Measurements from ENCODE around the gene CXCR3.
"Not testable (repeated sequence)": the region's sequence is repeated elsewhere in the genome, so short reads cannot be mapped to it uniquely, and the experiment has no call there.

CXCR3 gene

GRCh38 chrX:71604141-71604540, 14.2 kb downstream of the CXCR3 start:
- no peaks in the 10 kb centered on the region for H3K9me3 ChIP-seq (ENCODE audit: control insufficient read depth, insufficient read depth, low read length)
- H3K27me3 ChIP-seq (ENCODE audit: control insufficient read depth, insufficient read depth, low read length), result no peaks in the 10 kb centered on the region
- H3K36me3 ChIP-seq (ENCODE audit: control insufficient read depth, insufficient read depth, low read length), result peaks cover 5% of the 10 kb centered on the region
- H3K4me3 ChIP-seq (ENCODE audit: low read depth, low read length), result no peak overlapping the region
- no peak overlapping the region for H3K9ac ChIP-seq (ENCODE audit: low read depth, low read length)
- no peaks in the 10 kb centered on the region for H3K4me1 ChIP-seq (ENCODE audit: control insufficient read depth, insufficient read depth, low read length)

GRCh38 chrX:71603618-71604017, 14.7 kb downstream of the CXCR3 start:
- Histone ChIP-seq H3K36me3 (ENCODE audit: control insufficient read depth, insufficient read depth, low read length) (peaks cover 5% of the 10 kb centered on the region), H3K4me3 (ENCODE audit: low read depth, low read length) (no peak overlapping the region), H3K4me1 (ENCODE audit: control insufficient read depth, insufficient read depth, low read length) (no peaks in the 10 kb centered on the region), H3K9ac (ENCODE audit: low read depth, low read length) (no peak overlapping the region), H3K27me3 (ENCODE audit: control insufficient read depth, insufficient read depth, low read length) (no peaks in the 10 kb centered on the region), H3K9me3 (ENCODE audit: control insufficient read depth, insufficient read depth, low read length) (no peaks in the 10 kb centered on the region)

- no peaks in the 10 kb centered on the region for H3K27me3 ChIP-seq (ENCODE audit: control insufficient read depth, insufficient read depth, low read length)
- H3K9me3 ChIP-seq (ENCODE audit: control insufficient read depth, insufficient read depth, low read length), result no peaks in the 10 kb centered on the region
- H3K36me3 ChIP-seq (ENCODE audit: control insufficient read depth, insufficient read depth, low read length), result no peaks in the 10 kb centered on the region
- no peak overlapping the region for H3K4me3 ChIP-seq (ENCODE audit: low read depth, low read length)
- no peak overlapping the region for H3K9ac ChIP-seq (ENCODE audit: low read depth, low read length)
- H3K4me1 ChIP-seq (ENCODE audit: control insufficient read depth, insufficient read depth, low read length), result no peaks in the 10 kb centered on the region
These were observed 18.3 kb downstream of the CXCR3 start for GRCh38 chrX:71599965-71600364.

- H3K4me1 ChIP-seq (ENCODE audit: control insufficient read depth, insufficient read depth, low read length); H3K27me3 ChIP-seq (ENCODE audit: control insufficient read depth, insufficient read depth, low read length); H3K36me3 ChIP-seq (ENCODE audit: control insufficient read depth, insufficient read depth, low read length); H3K4me3 ChIP-seq (ENCODE audit: low read depth, low read length); H3K9me3 ChIP-seq (ENCODE audit: control insufficient read depth, insufficient read depth, low read length); H3K9ac ChIP-seq (ENCODE audit: low read depth, low read length): not testable (repeated sequence)
These were observed 25.1 kb downstream of the CXCR3 start for GRCh38 chrX:71593210-71593609.

GRCh38 chrX:71586929-71587328, 31.4 kb downstream of the CXCR3 start:
- no peaks in the 10 kb centered on the region for H3K4me1 ChIP-seq (ENCODE audit: control insufficient read depth, insufficient read depth, low read length)
- H3K4me3 ChIP-seq (ENCODE audit: low read depth, low read length), result no peak overlapping the region
- H3K27me3 ChIP-seq (ENCODE audit: control insufficient read depth, insufficient read depth, low read length), result no peaks in the 10 kb centered on the region
- no peaks in the 10 kb centered on the region for H3K9me3 ChIP-seq (ENCODE audit: control insufficient read depth, insufficient read depth, low read length)
- H3K36me3 ChIP-seq (ENCODE audit: control insufficient read depth, insufficient read depth, low read length), result no peaks in the 10 kb centered on the region
- H3K9ac ChIP-seq (ENCODE audit: low read depth, low read length), result no peak overlapping the region

- H3K4me3 ChIP-seq (ENCODE audit: low read depth, low read length), result no peak overlapping the region
- H3K4me1 ChIP-seq (ENCODE audit: control insufficient read depth, insufficient read depth, low read length), result no peaks in the 10 kb centered on the region
- H3K36me3 ChIP-seq (ENCODE audit: control insufficient read depth, insufficient read depth, low read length), result peaks cover 7% of the 10 kb centered on the region
- no peaks in the 10 kb centered on the region for H3K9me3 ChIP-seq (ENCODE audit: control insufficient read depth, insufficient read depth, low read length)
- no peaks in the 10 kb centered on the region for H3K27me3 ChIP-seq (ENCODE audit: control insufficient read depth, insufficient read depth, low read length)
- no peak overlapping the region for H3K9ac ChIP-seq (ENCODE audit: low read depth, low read length)
These were observed 37.1 kb downstream of the CXCR3 start for GRCh38 chrX:71581210-71581609.

- Histone ChIP-seq H3K4me3 (ENCODE audit: low read depth, low read length) (no peak overlapping the region), H3K36me3 (ENCODE audit: control insufficient read depth, insufficient read depth, low read length) (peaks cover 7% of the 10 kb centered on the region), H3K4me1 (ENCODE audit: control insufficient read depth, insufficient read depth, low read length) (no peaks in the 10 kb centered on the region), H3K9me3 (ENCODE audit: control insufficient read depth, insufficient read depth, low read length) (no peaks in the 10 kb centered on the region), H3K9ac (ENCODE audit: low read depth, low read length) (no peak overlapping the region), H3K27me3 (ENCODE audit: control insufficient read depth, insufficient read depth, low read length) (no peaks in the 10 kb centered on the region)
These were observed 38.3 kb downstream of the CXCR3 start for GRCh38 chrX:71579990-71580380.

GRCh38 chrX:71579136-71579989, 38.9 kb downstream of the CXCR3 start:
- H3K9me3 ChIP-seq (ENCODE audit: control insufficient read depth, insufficient read depth, low read length), result no peaks in the 10 kb centered on the region
- peaks cover 13% of the 10 kb centered on the region for H3K36me3 ChIP-seq (ENCODE audit: control insufficient read depth, insufficient read depth, low read length)
- H3K4me3 ChIP-seq (ENCODE audit: low read depth, low read length), result no peak overlapping the region
- no peaks in the 10 kb centered on the region for H3K4me1 ChIP-seq (ENCODE audit: control insufficient read depth, insufficient read depth, low read length)
- H3K27me3 ChIP-seq (ENCODE audit: control insufficient read depth, insufficient read depth, low read length), result no peaks in the 10 kb centered on the region
- H3K9ac ChIP-seq (ENCODE audit: low read depth, low read length), result no peak overlapping the region

- H3K9ac ChIP-seq (ENCODE audit: low read depth, low read length), result no peak within 1 kb of the TSS
- peaks cover 14% of the 10 kb centered on the region for H3K36me3 ChIP-seq (ENCODE audit: control insufficient read depth, insufficient read depth, low read length)
- no peaks in the 10 kb centered on the region for H3K9me3 ChIP-seq (ENCODE audit: control insufficient read depth, insufficient read depth, low read length)
- no peaks in the 10 kb centered on the region for H3K27me3 ChIP-seq (ENCODE audit: control insufficient read depth, insufficient read depth, low read length)
- H3K4me1 ChIP-seq (ENCODE audit: control insufficient read depth, insufficient read depth, low read length), result no peaks in the 10 kb centered on the region
- no peak within 1 kb of the TSS for H3K4me3 ChIP-seq (ENCODE audit: low read depth, low read length)
These were observed 39.8 kb downstream of the CXCR3 start, which contains the start of gene GCNA for GRCh38 chrX:71578253-71579135. Gene GCNA (plus strand): TSS chrX:71578437. CDS start chrX:71580822, 2,385 bp downstream.

GRCh38 chrX:71577682-71578081, 40.6 kb downstream of the CXCR3 start:
- Histone ChIP-seq H3K9ac (ENCODE audit: low read depth, low read length) (no peak overlapping the region), H3K9me3 (ENCODE audit: control insufficient read depth, insufficient read depth, low read length) (no peaks in the 10 kb centered on the region), H3K4me1 (ENCODE audit: control insufficient read depth, insufficient read depth, low read length) (no peaks in the 10 kb centered on the region), H3K4me3 (ENCODE audit: low read depth, low read length) (no peak overlapping the region), H3K27me3 (ENCODE audit: control insufficient read depth, insufficient read depth, low read length) (no peaks in the 10 kb centered on the region), H3K36me3 (ENCODE audit: control insufficient read depth, insufficient read depth, low read length) (peaks cover 14% of the 10 kb centered on the region)

- peaks cover 24% of the 10 kb centered on the region for H3K36me3 ChIP-seq (ENCODE audit: control insufficient read depth, insufficient read depth, low read length)
- no peaks in the 10 kb centered on the region for H3K4me1 ChIP-seq (ENCODE audit: control insufficient read depth, insufficient read depth, low read length)
- H3K27me3 ChIP-seq (ENCODE audit: control insufficient read depth, insufficient read depth, low read length), result no peaks in the 10 kb centered on the region
These were observed 44.7 kb downstream of the CXCR3 start for GRCh38 chrX:71573590-71573989.

GRCh38 chrX:71571390-71571789, 46.9 kb downstream of the CXCR3 start:
- not testable (repeated sequence) for H3K4me1 ChIP-seq (ENCODE audit: control insufficient read depth, insufficient read depth, low read length); H3K27me3 ChIP-seq (ENCODE audit: control insufficient read depth, insufficient read depth, low read length)
- peaks cover 24% of the 10 kb centered on the region for H3K36me3 ChIP-seq (ENCODE audit: control insufficient read depth, insufficient read depth, low read length)

More at GRCh38 chrX:71573590-71573989, 44.7 kb downstream of the CXCR3 start:
- no peak overlapping the region for H3K9ac ChIP-seq (ENCODE audit: low read depth, low read length)
- no peaks in the 10 kb centered on the region for H3K9me3 ChIP-seq (ENCODE audit: control insufficient read depth, insufficient read depth, low read length)
- no peak overlapping the region for H3K4me3 ChIP-seq (ENCODE audit: low read depth, low read length)

More at GRCh38 chrX:71571390-71571789, 46.9 kb downstream of the CXCR3 start:
- not testable (repeated sequence) for H3K4me3 ChIP-seq (ENCODE audit: low read depth, low read length); H3K9me3 ChIP-seq (ENCODE audit: control insufficient read depth, insufficient read depth, low read length); H3K9ac ChIP-seq (ENCODE audit: low read depth, low read length)
